ENCODE measurements around the gene ARF4. TPM values are rescaled to one million over a fixed set of nuclear protein-coding genes. Genes with fewer than 3 reads are reported as not detected.

Gene ARF4
- total RNA-seq, 3 donors from 2014 or later (not counting 1 experiment from before 2014, with no cell fraction given): 88.0 to 132 (median 89.6) TPM

DNA sequence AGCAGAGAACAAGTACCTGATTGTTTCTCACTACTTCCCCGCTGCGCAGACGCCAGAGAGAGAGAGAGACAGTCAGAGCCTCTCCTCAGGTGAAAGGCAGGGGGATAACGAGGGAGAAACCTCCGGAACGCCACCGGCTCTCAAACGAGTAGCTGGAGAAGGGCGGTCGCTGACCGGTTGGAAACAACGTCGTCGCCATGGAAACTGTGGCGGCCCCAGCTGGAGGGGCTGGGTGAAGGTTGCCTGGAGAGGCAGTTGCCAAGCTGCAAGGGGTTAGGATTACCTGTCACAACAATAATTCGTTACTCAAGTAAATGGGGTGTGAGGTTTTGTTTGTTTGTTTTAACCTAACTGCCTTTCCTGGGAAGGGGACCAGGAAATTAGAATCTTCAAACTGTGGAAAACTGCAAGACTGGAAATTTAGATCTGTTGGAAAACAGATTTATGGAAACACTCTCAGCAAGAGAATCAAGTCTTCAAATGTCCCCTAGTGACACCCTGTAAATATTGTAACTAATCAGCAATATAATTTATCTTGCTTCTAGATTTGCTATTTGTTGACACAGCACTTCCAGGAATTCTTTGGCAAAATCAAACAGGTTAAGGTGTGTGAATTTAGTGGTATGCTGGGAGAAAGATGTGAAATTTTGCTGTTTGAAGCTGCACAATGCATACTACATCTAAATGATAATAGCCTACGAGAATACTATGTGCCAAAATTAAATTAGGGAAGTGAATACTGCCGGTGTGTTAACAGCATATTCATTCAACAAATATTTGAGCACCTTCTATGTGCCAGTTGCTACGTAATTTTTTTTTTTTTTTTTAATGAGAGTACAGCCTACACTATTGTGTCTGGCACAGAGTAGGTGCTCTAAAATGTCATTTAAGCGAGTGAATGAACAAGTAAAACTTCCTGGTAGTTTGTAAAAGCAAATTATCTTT, 52.7 kb downstream of the ARF4 start, which contains the start of gene DNAH12:
Gene DNAH12, minus strand, starts transcription at position 164 of the 945 bp plus-strand sequence. CDS start 1,474 bp downstream, outside the sequence.
- Histone ChIP-seq H3K27ac (ENCODE audit: low read length) (no peak within 1 kb of the TSS), H3K36me3 (ENCODE audit: control insufficient read depth, insufficient read depth, low read length) (no peaks in the 10 kb centered on the region), H3K4me3 (ENCODE audit: low read length) (no peak within 1 kb of the TSS), H3K27me3 (ENCODE audit: control insufficient read depth, insufficient read depth, low read length) (peaks cover 4% of the 10 kb centered on the region), H3K4me1 (ENCODE audit: control insufficient read depth, insufficient read depth, low read length) (peaks cover 5% of the 10 kb centered on the region), H3K9me3 (ENCODE audit: control insufficient read depth, insufficient read depth, low read length) (no peaks in the 10 kb centered on the region)
- Mint-ChIP-seq H3K9me3 (no peaks in the 10 kb centered on the region), H3K36me3 (no peaks in the 10 kb centered on the region), H3K27ac (no peak within 1 kb of the TSS), H3K4me1 (no peaks in the 10 kb centered on the region), H3K27me3 (ENCODE audit: low read depth in 2 of 2) (peaks cover 0 to 9% of the 10 kb centered on the region in 2 donors), H3K4me3 (no peak within 1 kb of the TSS)
- DNase-seq: no peak
- intact Hi-C loops (cut with micrococcal nuclease): no loop called here
- no peak for ATAC-seq
- TF ChIP-seq, protein P1, sequence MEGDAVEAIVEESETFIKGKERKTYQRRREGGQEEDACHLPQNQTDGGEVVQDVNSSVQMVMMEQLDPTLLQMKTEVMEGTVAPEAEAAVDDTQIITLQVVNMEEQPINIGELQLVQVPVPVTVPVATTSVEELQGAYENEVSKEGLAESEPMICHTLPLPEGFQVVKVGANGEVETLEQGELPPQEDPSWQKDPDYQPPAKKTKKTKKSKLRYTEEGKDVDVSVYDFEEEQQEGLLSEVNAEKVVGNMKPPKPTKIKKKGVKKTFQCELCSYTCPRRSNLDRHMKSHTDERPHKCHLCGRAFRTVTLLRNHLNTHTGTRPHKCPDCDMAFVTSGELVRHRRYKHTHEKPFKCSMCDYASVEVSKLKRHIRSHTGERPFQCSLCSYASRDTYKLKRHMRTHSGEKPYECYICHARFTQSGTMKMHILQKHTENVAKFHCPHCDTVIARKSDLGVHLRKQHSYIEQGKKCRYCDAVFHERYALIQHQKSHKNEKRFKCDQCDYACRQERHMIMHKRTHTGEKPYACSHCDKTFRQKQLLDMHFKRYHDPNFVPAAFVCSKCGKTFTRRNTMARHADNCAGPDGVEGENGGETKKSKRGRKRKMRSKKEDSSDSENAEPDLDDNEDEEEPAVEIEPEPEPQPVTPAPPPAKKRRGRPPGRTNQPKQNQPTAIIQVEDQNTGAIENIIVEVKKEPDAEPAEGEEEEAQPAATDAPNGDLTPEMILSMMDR (IDR thresholded peaks at IDR 0.05): no peak
- 10% methylated on average over 17 of the region's 20 CpGs for WGBS (ENCODE audit: insufficient coverage)

DNA sequence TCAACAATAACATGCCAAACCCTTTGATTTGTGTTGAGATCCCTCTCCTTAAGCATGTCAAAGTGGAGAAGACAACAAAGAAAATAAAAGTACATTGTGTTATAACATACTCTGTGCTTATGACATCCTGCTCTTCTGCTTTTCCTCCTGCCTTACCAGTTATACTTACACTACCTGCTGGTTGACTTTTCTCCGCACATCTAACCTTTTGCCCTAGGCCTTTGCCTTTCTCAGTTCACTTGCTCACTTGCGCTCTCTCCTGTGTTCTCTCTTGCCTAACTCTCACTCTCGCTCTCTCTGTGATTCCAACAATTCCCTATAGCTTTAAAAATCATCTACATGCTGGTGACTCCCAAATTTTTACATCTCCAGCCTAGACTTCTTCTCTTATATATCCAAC, 58.7 kb downstream of the ARF4 start:
- no peak overlapping the region for H3K27ac Mint-ChIP-seq
- H3K36me3 ChIP-seq (ENCODE audit: control insufficient read depth, insufficient read depth, low read length): no peaks in the 10 kb centered on the region
- H3K4me1 Mint-ChIP-seq: no peaks in the 10 kb centered on the region
- H3K9me3 Mint-ChIP-seq: no peaks in the 10 kb centered on the region
- H3K9me3 ChIP-seq (ENCODE audit: control insufficient read depth, insufficient read depth, low read length): no peaks in the 10 kb centered on the region
- no peak overlapping the region for H3K27ac ChIP-seq (ENCODE audit: low read length)
- H3K4me1 ChIP-seq (ENCODE audit: control insufficient read depth, insufficient read depth, low read length): no peaks in the 10 kb centered on the region
- WGBS (ENCODE audit: insufficient coverage): over 99% methylated on average over 3 of the region's 3 CpGs
- intact Hi-C loops (cut with micrococcal nuclease): no loop called here
- H3K36me3 Mint-ChIP-seq: no peaks in the 10 kb centered on the region
- H3K27me3 ChIP-seq (ENCODE audit: control insufficient read depth, insufficient read depth, low read length): no peaks in the 10 kb centered on the region
- ATAC-seq (no peak), DNase-seq (no peak)
- no peak overlapping the region for H3K4me3 Mint-ChIP-seq
- TF ChIP-seq, protein P1 (IDR thresholded peaks at IDR 0.05): no peak
- no peak overlapping the region for H3K4me3 ChIP-seq (ENCODE audit: low read length)
- H3K27me3 Mint-ChIP-seq (ENCODE audit: low read depth in 2 of 2): no peaks in the 10 kb centered on the region

DNA sequence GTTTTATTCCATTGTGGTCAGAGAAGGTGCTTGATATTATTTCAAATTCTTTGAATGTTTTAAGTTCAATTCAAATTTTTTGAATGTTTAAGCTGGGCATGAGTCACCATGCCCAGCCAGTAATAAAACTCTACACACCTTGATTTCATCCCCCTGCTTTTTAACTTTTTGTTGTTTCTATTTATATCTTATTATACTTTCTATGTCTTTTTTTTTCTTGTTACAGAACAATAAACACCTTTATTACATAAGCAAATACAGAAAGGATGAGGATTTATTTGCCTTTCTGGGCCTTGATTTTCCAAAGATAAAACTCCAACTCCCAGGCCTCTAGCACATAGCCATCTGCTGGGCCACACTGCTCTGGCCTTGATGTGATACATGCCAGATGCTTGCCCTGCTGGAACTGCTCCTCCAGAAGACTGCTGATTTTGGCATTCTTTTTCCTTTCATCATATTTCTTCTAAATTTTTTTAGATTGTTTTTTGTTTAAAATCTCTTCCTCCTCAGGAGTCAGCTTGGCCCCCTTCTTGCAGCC, 67.0 kb downstream of the ARF4 start:
- Histone ChIP-seq H3K4me3 (ENCODE audit: low read length) (no peak overlapping the region), H3K9me3 (ENCODE audit: control insufficient read depth, insufficient read depth, low read length) (no peaks in the 10 kb centered on the region), H3K4me1 (ENCODE audit: control insufficient read depth, insufficient read depth, low read length) (no peaks in the 10 kb centered on the region), H3K27me3 (ENCODE audit: control insufficient read depth, insufficient read depth, low read length) (no peaks in the 10 kb centered on the region), H3K36me3 (ENCODE audit: control insufficient read depth, insufficient read depth, low read length) (no peaks in the 10 kb centered on the region), H3K27ac (ENCODE audit: low read length) (no peak overlapping the region)
- TF ChIP-seq, protein P1 (IDR thresholded peaks at IDR 0.05): no peak
- no peaks in the 10 kb centered on the region for H3K9me3 Mint-ChIP-seq
- no peak for ATAC-seq
- H3K27ac Mint-ChIP-seq: no peak overlapping the region
- H3K36me3 Mint-ChIP-seq: no peaks in the 10 kb centered on the region
- H3K4me1 Mint-ChIP-seq: no peaks in the 10 kb centered on the region
- intact Hi-C loops (cut with micrococcal nuclease): no loop called here
- no peaks in the 10 kb centered on the region for H3K27me3 Mint-ChIP-seq (ENCODE audit: low read depth in 2 of 2)
- no peak for DNase-seq
- no peak overlapping the region for H3K4me3 Mint-ChIP-seq

Other genes starting within 250 kb of the ARF4 start
- gene DNAH12, start 53.0 kb downstream of the ARF4 start, total RNA-seq: under 1 TPM; 0.11 to 0.30 (median 0.21) TPM
- 10 to 100 TPM; 34.4 to 36.6 (median 35.5) TPM for gene PDE12, start 41.1 kb downstream of the ARF4 start, total RNA-seq
- gene DENND6A, start 95.7 kb upstream of the ARF4 start, total RNA-seq: 10 to 100 TPM; 54.5 to 69.8 (median 57.1) TPM
- 10 to 100 TPM; 79.4 to 98.6 (median 89.0) TPM for gene SLMAP, start 159.0 kb upstream of the ARF4 start, total RNA-seq